ENCODE results near the gene HARBI1.
"Not testable (repeated sequence)": the region's sequence is repeated elsewhere in the genome, so short reads cannot be mapped to it uniquely, and the experiment has no call there.

HARBI1 gene

DNA sequence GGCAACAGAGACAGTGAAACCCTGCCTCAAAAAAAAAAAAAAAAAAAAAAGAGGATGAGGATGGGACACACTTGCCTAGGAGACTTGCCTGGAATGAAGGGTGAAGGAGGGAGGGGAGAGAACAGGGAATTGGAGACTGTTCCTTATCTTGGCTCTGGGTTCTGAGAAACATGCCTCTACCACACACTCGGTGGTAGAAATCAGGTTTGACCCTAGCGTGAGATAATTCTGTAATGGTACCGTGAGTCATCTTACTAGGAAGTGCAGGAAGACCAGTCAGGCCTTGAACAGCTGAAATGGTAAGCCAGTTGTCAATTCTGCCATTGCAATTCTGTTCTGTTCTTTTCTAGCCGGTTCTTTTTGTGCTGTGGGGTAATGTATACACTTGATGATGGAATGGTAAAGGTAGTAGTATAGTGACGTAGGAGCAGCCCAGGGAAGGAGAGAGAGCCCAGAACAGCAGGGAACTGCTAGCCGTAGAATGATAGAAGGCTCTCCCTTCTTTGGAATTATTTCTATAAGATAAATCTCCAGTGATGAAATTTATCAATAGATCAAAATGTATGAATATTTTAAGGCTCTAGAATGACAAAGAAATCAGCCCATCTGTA is 19.3 kb downstream of the HARBI1 start:
- no peak for DNase-seq

DNA sequence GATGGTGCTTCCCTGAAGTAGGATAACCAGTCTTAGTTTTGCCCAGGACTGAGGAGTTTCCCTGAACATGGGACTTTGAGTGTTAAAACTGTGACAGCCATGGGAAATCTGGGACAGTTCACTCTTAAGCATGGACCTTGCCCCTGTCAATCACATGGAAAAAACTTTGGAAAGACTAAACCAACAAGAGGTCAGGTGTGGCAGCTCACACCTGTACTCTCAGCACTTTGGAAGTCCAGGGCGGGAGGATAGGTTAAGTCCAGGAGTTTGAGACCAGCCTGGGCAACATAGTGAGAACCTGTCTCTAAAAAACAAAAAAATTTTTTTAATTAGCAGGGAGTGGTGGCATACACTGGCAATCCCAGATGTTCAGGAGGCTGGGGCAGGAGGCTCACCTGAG is 19.9 kb downstream of the HARBI1 start:
- no peak for DNase-seq

DNA sequence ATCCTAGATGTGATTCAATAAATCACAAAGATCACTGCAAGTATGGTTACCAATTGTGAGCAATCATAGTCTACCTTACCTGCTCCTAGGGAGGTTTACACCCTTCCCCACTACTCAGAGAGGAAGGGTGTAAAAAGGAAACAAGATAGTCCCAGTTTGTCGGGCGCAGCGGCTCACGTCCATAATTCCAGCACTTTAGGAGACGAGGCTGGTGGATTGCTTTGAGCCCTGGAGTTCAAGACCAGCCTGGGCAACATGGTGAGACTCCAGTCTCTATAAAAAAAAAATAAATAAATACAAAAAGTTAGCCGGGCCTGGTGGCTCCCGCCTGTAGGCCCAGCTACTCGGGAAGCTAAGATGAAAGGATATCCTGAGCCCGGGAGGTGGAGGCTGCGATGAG is 22.2 kb downstream of the HARBI1 start:
- DNase-seq = no peak

DNA sequence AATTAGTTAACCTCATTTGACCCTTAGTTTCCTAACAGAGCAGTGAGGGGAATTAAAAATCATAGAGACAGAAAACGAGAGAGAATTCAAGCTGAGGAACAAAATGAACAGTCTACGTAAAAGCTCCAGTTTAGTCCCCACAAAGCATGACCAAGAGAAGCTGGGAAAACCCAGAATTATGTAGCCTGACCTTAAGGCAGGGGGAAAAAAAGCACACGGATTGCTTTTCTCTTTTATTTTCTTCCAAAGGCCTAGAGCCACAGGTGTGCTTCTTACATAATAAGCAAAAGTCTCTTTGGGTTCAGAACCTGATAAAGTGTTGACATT is 22.7 kb downstream of the HARBI1 start:
- no peak for DNase-seq

DNA sequence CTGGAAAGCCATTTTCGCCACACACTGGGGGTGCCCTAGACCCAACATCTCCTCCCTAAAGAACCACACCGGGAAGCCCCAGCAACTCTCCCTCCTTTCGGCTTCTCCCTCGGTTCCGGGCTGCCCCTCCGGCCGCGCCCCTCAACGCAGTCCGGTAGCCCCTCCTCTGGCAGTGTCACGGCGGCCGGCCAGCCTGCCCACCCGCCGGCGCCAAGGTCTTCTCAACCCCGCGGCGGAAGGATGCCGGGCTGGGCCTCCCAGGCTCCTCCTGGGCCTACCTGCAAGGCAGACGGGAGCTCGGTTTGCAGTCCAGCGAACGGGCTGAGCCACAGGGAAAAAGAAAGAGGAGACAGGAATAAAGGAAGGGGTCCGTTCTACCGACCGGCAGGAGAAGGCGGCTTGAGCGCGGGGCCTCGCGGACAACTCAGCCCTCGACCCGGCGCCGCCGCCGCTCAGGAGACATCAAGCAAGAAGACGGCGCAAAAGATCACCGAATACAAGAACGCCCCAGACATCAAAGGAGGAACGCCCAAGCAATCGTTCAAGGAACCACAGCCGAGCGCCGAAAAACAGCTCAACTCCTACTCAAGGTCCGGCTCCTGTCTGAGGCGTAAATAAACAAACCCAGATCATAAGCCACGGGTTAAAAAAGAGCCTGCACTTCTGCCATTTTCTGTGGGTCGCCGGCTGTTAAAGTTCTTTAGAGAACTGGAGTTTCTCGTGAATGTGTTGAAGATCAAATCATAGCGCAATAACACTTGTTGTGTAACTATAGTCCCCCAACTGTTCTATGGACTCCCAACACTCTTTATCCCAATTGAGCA is 23.3 kb downstream of the HARBI1 start, which contains the start of gene AMBRA1:
Gene AMBRA1 (minus strand): TSS at position 474 of the 824 bp plus-strand sequence. CDS start 45,643 bp downstream, outside the sequence.
- peak in 55 of 56 donors; percentile 52 to 92 (median 83) for DNase-seq

DNA sequence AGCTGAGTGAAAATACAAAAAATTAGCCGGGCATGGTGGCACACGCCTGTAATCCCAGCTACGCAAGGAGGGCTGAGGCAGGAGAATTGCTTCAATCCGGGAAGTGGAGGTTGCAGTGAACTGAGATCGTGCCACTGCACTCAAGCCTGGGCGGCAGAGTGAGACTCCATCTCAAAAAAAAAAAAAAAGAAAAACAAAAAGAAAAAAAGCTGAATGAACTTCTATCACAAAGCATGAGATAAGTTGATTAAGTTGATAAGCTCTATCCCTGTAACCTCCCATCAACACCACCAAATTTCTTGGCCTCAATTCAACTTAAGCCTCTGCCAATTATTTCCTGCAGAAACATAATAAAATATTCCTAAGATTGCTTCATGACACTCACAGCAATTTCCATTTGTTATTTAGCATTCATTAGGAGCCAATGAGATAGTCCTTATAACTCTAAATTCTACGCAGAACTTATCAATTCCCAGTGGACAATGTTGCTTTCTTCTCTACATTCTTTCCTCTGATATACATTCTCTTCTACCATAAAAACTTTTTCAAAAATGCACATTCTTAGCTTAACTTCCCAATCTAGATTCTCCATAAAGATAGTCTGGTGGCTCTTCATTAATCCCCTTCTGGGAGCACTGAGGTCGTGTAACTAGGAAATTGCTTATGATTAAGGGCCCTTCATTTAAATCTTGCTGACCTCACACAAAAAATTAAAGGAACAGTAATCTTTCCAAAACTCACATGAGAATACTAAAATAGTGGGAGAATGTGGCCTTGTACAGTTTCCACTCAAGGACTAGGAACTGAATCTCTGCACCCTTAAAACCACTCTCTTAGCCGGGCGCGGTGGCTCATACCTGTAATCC is 26.1 kb downstream of the HARBI1 start:
- DNase-seq = no peak

DNA sequence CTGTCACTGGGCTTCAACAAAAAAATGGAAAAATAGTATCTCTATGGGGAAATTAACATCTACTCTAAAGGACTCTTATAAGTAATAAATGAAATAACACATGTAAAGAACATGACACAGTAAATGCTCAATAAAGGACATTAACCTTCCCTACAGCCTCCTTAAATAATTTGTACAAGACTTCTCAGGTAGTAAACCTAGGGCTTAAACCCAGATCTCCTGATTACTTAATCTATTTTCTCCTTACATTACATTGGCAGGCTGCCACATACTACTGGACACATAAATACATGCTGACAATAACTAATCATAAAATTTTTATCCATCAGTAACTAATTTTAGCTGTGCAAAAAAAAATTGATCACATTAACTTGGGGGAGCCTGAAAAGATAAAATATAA is 28.1 kb downstream of the HARBI1 start:
- no peak for DNase-seq

DNA sequence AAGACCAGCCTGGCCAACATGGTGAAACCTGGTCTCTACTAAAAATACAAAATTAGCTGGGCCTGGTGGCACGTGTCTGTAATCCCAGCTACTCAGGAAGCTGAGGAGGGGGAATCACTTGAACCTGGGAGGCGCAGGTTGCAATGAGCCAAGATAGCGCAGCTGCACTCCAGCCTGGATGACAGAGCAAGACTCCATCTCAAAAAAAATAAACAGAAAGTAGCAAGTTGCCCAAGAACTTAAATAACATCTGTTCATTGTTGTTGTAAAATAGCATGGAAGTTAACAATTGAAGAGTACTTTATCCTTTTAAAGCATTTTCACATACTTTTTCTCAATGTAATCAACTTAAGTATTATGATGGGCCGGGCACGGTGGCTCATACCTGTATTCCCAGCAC is 28.9 kb downstream of the HARBI1 start:
- DNase-seq = no peak

DNA sequence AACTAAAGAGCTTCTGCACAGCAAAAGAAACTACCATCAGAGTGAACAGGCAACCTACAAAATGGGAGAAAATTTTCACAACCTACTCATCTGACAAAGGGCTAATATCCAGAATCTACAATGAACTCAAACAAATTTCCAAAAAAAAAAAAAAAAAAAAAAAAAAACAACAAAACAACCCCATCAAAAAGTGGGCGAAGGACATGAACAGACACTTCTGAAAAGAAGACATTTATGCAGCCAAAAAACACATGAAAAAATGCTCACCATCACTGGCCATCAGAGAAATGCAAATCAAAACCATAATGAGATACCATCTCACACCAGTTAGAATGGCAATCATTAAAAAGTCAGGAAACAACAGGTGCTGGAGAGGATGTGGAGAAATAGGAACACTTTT is 33.5 kb downstream of the HARBI1 start:
- DNase-seq = not testable (repeated sequence)

DNA sequence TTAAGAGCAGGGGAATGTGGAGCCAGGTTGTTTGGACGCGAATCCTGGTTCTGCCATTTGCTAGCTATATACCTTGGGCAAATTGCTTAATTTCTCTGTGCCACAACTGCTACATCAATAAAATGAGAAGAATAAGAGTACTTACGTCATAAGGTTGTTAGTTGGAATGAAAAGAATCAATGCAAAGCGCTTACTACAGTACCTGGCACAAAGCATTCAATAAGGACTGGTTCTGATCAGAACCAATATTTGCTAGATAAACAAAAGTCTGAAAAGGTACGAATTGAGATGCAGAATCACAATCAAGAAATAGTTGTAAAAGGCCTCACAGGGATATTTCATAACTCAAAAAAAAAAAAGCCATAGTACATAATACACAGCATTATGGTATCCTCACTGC is 34.4 kb downstream of the HARBI1 start:
- no peak for DNase-seq

DNA sequence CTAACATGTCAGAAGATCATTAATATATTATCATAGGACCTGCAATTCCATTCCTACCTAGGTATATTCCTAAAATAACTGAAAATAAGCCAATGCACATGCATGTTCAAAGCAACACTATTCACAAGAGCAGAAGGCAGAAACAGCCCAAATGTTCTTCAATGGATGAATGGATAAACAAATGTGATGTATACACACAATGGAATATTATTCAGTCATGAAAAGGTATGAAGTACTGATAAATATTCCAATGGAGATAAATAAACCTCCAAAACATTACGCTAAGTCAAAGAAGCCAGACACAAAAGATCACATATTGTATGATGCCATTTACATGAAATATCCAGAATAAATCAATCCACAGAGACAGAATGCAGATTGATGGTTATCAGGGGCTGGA is 40.0 kb downstream of the HARBI1 start:
- DNase-seq = no peak

DNA sequence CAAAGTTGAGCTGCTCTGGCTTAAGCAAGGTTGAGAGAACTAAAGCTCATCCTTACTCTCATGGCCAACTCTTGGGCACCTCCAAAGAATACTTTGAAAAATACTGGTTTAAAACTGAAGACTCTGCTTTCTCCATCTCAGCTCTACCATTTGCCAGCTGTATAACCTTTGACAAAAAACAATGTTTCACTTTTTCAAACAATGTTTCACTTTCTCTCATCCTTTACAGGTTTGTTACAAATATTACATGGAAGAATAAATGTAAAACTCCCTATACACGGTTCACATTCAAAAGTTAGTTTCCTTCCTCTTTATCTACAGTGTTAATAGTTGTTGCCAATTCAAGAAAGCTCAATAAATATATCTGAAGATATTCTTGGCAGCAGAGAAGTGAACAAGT is 42.4 kb downstream of the HARBI1 start:
- no peak for DNase-seq

DNA sequence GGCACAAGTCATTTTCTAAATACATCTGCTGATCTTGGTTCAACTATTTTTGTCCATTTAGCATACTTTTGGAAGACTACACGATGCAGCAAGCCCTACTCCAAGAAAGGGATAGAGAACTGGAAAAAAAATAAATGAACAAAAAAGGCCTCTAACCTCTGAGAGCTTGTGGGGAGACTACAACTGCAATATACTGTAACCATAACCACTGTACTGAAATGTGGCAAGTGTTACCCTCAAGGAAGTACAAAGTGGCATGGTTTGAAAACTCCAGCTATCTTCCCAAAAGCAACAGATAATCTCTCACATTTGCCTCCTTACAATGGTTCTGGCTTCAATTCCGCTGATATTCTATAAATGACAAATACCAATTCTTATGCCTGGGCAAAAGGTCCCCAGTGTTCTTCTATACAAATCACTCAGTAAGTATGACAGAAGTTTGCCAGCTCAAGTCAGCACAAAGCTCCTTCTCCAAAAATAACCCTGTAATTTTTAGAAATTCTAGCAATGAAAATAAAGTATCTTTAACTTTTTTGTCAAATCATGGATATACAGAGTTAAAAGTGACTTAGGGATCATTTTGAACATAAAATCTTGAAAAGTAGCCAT is 46.1 kb downstream of the HARBI1 start:
- DNase-seq = no peak

DNA sequence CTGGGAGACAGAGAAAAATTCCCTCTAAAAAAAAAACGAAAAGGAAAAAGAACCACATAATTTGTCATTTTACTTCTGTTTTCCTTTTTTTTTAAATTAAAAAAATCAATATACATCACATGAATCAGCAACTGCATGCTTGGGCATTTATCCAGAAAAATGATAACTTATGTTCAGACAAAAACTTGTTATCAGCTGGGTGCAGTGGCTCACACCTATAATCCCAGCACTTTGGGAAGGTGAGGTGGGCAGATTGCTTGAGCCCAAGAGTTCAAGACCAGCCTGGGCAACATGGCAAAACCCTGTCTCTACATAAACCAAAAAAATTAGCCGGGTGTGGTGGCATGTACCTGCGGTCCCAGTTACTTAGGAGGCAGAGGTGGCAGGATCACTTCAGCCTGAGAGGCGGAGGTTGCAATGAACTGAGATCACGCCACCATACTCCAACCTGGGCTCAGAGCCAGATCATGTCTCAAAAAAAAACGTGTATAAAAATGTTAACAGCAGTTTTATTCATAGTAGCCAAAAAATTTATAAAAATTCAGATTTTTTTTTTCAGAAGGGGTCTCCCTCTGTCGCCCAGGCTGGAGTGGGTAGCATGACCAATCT is 51.7 kb downstream of the HARBI1 start:
- DNase-seq = no peak

DNA sequence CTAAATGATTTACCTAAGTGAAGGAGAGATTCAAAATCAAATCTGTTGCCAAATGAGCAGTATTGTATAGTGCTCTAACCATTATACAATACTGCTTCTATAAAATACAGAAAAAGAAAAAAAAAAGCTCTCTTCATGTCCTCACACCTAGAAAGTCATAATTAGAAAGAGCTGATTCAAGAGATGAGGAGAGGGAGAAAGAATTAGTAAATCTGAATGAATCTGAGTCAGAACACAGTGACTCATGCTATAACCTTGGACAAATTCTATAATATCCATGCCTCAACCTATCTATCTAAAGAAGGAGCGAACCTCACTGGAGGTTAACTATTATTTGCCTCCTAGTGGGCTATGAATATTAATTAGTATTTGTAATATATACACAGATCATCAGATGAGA is 52.6 kb downstream of the HARBI1 start:
- DNase-seq = no peak

DNA sequence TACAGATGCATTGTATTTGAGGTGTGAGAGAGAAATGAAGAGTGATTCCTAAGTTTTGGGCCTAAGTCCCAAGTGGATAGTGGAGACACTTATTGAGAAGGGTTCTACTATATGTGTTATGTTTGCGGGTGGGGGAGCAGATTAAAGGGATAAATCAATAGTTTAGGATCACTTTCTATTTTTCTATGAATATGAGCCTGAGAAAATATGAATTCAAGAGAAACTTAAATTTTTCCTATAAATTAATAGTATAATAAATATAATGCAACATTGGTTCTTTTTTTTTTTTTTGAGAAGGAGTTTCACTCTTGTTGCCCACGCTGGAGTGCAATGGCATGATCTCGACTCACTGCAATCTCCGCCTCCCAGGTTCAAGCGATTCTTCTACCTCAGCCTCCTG is 54.5 kb downstream of the HARBI1 start:
- DNase-seq = no peak

DNA sequence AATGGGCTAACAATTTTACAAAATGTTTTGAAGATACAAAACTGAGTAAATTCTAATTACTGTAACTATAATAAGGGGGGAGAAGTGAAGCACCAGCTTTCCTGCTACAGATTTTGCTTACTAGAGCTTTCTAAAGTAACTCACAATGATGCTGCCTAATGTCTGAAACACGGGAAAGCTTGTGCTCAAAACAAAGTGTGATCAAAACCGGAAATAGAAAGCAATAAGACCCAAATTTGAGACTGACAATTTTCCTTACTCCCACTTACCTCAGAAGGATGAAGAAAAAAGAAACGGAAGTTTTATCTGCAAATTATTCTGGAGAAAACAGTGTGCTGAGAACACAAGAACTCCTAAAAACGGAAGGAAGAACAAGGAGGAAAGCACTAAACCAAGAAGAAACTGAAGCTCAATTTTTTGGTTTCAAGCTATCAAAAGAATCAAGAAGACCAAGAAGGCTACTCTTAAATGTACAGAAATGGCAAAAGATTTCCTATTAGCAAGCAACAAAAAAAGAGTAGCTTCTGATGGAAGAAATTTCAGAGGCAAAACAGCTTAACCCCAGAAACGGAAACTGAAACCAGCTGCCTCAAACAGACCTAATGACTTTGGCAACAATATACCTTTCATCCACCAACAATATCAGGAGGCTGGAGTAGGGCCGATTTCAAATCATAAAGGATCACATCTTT is 56.6 kb downstream of the HARBI1 start:
- no peak for DNase-seq

DNA sequence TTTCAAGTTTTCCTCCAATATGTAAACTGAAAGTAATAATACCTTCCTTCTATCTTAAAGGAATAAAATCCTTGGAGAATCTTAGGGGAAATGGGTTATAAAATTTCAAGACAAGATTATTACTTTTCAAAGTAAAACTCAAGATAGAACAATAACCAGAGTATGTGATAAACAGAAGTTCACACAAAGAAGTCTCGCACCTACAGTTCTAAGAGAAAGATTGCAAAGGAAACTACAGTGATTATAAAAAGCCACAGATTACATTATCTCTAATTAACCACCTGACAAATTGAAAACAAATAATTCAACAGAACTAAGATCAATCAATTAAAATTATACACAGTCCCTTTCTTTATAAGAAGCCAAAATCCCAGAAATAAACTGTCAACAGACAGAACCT is 57.2 kb downstream of the HARBI1 start:
- DNase-seq = no peak

DNA sequence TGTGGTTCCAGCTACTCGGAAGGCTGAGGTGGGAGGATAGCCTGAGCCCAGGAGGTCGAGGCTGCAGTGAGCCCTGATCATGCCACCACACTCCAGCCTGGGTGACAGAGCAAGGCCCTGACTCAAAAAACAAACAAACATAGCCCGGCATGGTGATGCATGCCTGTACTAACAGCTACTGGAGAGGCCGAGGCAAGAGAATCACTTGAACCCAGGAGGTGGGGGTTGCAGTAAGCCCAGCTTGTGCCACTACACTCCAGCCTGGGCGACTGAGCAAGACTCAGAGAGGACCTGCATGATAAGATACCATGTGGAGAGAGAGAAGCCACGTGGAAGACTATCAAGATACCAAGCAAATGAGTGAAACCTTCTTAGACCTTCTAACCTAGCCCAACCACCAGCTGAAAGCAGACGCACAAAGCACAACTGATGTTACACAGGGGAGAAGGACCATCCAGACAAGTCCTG is 59.3 kb downstream of the HARBI1 start:
- no peak for DNase-seq

DNA sequence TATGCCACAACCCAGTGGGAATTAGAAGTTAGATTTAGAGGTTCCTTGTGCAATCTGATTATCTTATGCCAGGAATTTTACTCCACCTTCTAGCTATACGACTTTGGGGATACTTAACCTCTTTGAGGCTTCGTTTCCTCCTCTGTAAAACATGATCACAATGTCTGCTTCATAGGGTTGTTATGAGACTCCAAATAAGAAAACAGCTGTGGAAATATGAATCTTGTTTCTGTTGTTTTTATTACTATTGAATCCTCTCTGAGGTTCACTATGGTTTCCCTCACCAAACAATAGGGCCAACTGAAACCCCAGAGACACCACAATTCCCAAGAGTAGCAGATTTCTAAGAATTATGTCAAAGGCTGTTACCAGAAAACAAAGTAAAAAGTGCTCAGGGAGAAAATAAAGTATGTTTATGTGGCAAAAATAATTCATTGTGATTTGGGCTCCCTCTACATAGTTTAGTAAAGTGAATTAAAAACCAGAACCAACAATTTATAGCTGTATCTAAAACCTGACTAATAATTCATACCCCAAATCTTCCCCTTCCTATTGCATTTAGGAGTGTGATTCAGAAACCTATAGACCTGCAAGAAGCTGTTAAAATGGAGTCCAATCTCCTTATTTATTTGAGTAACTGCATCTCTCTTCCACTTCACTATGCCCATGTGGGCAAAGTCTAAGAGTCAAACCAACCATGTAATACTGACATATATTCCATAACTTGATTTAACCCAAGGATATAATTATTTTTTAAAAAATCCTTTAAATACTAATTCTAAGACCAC is 61.6 kb downstream of the HARBI1 start:
- DNase-seq = no peak

Measured in nucleus accumbens (tissue), 56 donors.